Measurements from ENCODE around the gene CTAGE9.
"Not testable (repeated sequence)": the region's sequence is repeated elsewhere in the genome, so short reads cannot be mapped to it uniquely, and the experiment has no call there.

CTAGE9 gene

GRCh38 chr6:131710917-131711316 lies at the start of gene CTAGE9:
Gene CTAGE9, minus strand, starts transcription at chr6:131711017. Its CDS starts 0 bp downstream, at chr6:131711017.
- DNase-seq: not testable (repeated sequence)

GRCh38 chr6:131758920-131759319 lies 48.1 kb upstream of the CTAGE9 start:
- DNase-seq: no peak

- no peak for DNase-seq
Observed at GRCh38 chr6:131756039-131756438, 45.2 kb upstream of the CTAGE9 start.

- no peak for DNase-seq
Observed at GRCh38 chr6:131755597-131755996, 44.8 kb upstream of the CTAGE9 start.

- no peak for DNase-seq
Observed at GRCh38 chr6:131754715-131755567, 44.1 kb upstream of the CTAGE9 start.

DNA sequence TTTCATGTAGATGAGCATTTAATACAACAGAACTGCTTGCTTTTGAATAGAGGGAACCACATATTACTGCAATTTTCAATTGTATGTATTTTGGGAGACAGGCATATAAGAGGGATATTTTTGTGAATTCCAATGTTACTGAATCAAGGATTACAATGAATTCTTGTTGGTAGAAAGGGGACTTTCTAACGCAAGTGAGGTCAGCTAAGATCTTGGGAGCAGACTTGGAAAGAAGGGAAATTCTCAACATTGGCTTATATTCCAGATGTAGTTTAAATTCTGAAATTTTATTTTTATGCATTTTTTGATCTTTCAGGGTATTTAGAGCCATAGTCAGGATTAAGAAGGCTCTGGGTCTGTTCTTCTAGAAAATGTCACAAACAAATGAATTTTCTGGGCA lies 43.3 kb upstream of the CTAGE9 start:
- DNase-seq: no peak

GRCh38 chr6:131751012-131751715 lies 40.3 kb upstream of the CTAGE9 start:
- not testable (repeated sequence) for DNase-seq

DNA sequence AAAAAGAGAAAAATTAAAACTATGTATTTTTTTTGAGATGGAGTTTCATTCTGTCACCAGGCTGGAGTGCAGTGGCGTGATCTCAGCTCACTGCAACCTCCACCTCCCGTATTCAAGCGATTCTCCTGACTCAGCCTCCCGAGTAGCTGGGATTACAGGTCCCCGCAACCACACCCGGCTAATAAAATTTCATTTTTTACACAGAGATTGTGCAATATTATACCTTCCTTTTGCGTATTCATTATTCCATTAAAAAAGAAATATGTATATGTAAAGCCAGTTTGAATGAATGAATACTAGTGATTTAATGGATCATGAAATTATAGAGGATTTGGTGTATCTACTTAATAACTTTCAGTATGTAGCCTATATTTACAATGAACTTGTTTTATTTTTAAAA lies 38.2 kb upstream of the CTAGE9 start:
- DNase-seq: no peak

- no peak for DNase-seq
Observed at GRCh38 chr6:131747821-131748353, 37.1 kb upstream of the CTAGE9 start.

- DNase-seq: no peak
Observed at GRCh38 chr6:131745476-131745875, 34.7 kb upstream of the CTAGE9 start.

DNA sequence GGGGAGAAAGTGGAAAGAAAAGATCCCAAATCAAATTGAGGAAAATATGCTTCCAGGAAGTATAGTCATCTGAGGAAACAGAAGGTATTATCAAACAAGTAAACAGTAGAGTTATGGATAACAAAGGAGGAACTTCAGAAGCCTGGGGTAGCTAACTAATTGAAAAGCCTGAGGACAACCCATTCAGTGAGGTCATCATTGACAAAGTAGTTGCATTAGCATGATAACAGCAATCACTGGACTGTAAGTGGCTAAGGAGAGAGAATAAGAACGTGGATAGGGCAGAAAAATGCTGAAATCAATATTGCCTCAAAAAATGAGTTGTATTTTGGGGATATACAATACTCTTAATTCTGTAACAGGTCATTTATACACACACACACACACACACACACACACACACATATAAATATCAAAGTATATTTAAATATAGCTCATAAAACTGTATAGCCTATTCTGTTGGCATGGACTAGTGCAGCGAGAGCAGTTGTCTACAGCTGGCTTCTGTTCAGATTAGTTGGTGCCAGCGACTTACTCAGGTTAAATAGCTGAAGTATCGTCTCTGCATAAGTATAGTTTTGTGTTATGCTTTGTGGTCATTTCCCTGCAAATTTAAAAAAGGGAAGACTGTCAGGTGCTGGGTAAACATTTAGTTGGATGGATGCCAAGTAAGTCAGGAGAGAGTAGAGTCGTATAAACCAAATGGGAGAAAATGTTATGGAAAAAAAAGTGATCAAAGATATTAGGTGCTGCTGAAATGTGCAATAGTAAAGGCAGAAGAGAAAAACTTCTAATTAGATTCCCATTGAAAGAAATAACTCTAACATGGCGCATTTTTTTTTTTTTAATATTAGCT lies 33.8 kb upstream of the CTAGE9 start:
- DNase-seq: no peak

DNA sequence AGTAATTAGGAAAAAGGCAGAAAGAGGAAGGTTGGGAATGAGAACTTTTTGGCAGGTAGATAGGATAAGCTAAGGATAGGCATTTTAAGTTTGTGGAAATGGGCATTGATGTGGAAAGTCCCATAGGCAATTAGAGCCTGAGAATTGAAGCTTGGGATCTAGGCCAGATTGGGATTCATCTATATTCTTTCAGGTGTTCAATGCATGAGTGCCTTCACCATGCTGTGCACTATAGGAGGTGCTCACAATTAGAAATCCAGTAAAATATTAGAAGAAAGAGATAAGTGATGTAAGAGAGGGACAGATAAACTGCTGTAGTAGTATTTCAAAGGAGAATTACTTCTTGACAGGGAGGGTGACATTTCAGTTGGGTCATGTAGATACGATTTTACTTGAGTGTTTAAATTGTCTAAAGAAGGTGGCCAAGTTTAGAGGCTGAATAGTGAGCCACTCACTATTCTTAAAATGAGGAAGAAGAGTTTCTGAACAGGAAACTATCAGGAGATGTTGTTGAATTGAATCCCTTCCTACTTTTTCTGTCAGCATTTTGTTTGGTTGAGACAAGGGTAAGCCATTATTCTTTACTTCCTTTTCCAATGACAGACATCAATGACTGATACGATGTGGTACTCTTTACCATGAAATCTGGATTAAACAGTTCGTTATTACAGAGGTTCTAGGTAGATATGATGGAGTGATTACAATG lies 31.0 kb upstream of the CTAGE9 start:
- DNase-seq: no peak

DNA sequence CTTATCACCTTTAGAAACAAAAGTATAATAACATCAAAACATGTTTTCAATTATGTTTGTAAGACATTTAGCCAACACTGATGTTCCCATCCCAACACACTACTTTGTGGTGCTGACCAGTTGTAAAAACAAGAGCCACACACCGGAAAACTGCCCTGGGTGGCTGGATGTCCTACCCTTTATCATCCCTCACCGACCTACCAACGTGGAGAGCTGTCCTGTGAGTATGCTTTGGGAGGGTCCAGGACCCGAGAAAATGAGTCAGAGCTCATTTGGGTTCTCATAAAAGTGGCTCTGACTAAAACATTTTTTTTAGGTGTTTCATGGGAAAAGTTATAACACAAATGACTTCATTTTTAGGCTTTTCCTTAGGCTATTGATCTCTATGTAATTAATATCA lies 29.3 kb upstream of the CTAGE9 start:
- no peak for DNase-seq

- DNase-seq: no peak
Observed at GRCh38 chr6:131739136-131739535, 28.3 kb upstream of the CTAGE9 start.

- no peak for DNase-seq
Observed at GRCh38 chr6:131736811-131737210, 26.0 kb upstream of the CTAGE9 start.

- DNase-seq: no peak
Observed at GRCh38 chr6:131736003-131736596, 25.3 kb upstream of the CTAGE9 start.

GRCh38 chr6:131733376-131734016 lies 22.7 kb upstream of the CTAGE9 start:
- DNase-seq: no peak

GRCh38 chr6:131731224-131731623 lies 20.4 kb upstream of the CTAGE9 start:
- no peak for DNase-seq

DNA sequence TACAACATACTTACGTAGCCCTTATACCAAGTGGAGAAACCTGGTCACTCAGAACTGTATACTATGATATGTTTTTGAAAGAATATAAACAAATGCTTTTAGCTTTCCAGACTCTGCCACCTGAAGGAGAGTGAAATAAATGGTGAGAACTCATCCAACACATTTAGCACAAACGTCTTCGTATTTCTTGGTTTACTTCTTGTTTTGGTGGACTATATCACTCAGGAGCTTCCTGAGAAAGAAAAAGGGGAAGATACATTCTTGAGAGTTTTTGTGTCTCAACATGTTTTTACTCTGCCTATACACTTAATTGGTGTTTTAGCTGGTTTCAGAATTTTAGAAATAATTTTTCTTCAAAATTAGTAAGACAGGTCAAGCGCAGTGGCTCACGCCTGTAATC lies 19.4 kb upstream of the CTAGE9 start:
- no peak for DNase-seq

DNA sequence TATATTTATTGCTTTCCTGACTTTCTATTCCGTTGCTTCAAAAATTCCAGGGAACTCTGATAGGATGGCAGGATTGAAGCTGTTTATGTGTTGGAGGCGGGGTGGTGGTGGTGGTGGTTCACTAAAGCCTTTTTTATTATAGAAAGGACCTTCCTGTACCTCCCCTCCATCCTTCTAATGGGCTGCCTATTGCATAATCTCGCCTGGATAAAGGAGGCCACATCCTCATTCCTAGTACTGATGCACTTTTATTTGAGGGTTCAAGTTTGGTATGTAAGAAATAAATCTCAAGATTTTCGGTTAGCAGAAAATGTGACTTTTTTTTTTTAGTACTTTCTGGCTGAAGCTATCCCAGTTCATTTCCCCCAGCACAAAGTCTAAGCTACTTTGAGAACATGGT lies 18.7 kb upstream of the CTAGE9 start:
- DNase-seq: no peak

DNA sequence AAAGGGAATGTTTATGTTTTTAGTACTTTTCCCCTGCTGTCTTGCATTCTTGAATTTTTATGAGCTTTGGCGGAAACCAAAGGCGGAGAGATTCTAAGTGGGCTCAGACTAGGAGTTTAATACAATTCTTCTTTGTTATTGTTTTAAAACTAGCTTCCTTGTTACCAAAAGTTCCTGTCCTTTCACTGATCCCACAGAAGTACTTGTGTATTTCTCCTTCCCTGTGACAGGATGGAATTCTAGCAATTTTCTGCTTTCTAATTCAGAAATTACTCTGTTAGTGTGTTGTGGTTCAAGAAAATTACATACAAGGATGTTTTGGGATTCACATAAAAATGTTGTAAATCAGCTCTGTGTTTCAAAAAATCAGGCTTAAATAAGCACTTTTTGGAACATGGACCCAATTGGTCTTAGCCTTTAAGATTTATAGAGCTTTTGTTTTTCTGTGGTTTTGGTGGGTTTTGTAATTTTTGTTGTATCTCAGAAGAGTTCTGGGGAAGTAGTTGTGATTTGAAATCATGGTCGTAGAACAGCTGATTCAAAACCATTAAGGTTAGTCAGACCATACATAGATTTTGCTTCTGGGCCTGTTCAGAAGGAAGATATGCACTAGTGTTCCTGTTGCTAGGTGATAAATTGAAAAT lies 17.6 kb upstream of the CTAGE9 start:
- DNase-seq: no peak

Data from CD4-positive, alpha-beta T cell treated with Interleukin-12 subunit alpha and Interleukin-12 subunit beta, for 1 hour (primary cell).